GM12875 (cell line): ENCODE results near the gene ITIH4.
A peak's percentile ranks its signal among the peaks of the same experiment; 100 is the strongest.

Experiments
- H3K4me3 ChIP-seq: one replicate; pipeline ENCODE4 v1.5.1; 2011; ENCODE audit warnings: low read depth, low read length, control low read depth
- CTCF ChIP-seq: IDR thresholded peaks from 2 replicates; pipeline ENCODE4 v1.5.1; 2011; ENCODE audit warnings: low read depth, mild to moderate bottlenecking, control low read depth, inconsistent platforms, low read length, moderate library complexity, borderline replicate concordance; ENCODE audit not compliant: insufficient read depth

Gene ITIH4

DNA sequence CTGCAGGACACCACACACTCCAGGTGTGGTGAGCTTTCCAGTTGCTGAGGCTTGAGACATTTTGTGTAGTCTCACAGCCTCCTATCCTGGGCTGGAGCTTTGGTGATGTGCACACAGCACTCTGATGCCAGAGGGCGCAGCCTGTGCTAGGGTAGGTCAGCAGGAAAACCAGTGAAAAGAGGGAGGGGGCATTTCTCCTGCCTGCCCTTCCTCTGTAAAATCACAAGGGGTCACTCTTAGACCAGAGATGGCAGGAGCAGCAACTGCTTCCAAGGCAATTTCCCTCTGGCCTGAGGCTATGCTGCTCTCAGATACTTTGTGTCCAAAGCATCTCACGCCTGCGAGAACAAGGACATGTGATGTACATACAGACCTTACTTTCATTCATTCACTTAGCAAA, 20.9 kb upstream of the ITIH4 start:
- peak; percentile 55 for TF ChIP-seq CTCF
- no peak overlapping the region for H3K4me3 ChIP-seq

DNA sequence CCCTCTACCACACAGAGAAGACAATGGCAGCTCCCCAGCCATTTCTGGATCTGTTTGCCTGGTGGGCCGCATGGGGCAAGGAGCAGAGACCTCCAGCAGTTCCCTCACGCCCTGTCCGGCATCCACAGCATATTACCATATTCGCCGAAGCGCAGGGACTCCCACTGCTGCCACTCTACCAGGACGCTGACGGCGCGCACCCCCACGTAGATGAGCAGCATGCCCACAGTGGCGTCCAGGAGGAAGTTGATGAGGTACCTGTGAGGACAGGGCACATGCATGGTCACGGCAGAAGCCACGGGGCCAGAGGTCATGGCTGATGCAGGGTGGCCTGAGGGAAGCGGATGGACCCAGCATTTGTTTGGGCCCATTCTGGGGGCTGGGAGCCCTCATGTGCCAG, 19.2 kb upstream of the ITIH4 start:
- TF ChIP-seq CTCF, result no peak

GRCh38 chr3:52848617-52849016, 18.1 kb upstream of the ITIH4 start:
- H3K4me3 ChIP-seq, result no peak overlapping the region
- TF ChIP-seq CTCF, result no peak

More for the DNA sequence above, 19.2 kb upstream of the ITIH4 start:
- H3K4me3 ChIP-seq, result no peak overlapping the region

- no peak for TF ChIP-seq CTCF
These were observed 17.3 kb upstream of the ITIH4 start for GRCh38 chr3:52847726-52848125.

GRCh38 chr3:52847241-52847640, 16.8 kb upstream of the ITIH4 start:
- TF ChIP-seq CTCF, result no peak

More at GRCh38 chr3:52847726-52848125, 17.3 kb upstream of the ITIH4 start:
- H3K4me3 ChIP-seq, result no peak overlapping the region

DNA sequence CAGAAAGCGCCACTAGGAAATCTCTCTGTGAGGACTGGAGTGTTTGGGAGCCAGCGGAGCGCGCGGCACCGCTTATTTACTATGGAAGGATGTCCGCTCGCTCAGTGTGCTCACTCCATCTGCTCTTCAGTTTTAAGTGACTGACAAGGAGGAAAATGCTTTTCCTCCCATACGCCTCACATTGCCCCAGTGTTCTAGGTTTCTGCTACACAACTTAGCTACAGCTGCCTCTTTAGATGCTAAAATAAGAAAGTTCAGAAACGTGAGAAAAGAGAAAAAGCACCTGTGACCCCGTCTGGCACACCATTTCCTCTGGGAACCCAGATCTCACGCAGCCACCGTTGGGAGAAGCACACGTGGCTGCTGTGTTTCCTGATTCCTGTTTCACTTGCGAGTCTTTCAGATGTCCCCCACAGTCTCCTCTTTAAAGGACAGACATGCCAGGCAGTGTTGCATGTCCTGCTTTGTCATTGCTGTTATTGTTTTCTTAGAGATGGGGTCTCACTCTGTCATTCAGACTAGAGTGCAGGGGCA, 16.0 kb upstream of the ITIH4 start:
- no peak for TF ChIP-seq CTCF
- no peak overlapping the region for H3K4me3 ChIP-seq

More at GRCh38 chr3:52847241-52847640, 16.8 kb upstream of the ITIH4 start:
- no peak overlapping the region for H3K4me3 ChIP-seq

DNA sequence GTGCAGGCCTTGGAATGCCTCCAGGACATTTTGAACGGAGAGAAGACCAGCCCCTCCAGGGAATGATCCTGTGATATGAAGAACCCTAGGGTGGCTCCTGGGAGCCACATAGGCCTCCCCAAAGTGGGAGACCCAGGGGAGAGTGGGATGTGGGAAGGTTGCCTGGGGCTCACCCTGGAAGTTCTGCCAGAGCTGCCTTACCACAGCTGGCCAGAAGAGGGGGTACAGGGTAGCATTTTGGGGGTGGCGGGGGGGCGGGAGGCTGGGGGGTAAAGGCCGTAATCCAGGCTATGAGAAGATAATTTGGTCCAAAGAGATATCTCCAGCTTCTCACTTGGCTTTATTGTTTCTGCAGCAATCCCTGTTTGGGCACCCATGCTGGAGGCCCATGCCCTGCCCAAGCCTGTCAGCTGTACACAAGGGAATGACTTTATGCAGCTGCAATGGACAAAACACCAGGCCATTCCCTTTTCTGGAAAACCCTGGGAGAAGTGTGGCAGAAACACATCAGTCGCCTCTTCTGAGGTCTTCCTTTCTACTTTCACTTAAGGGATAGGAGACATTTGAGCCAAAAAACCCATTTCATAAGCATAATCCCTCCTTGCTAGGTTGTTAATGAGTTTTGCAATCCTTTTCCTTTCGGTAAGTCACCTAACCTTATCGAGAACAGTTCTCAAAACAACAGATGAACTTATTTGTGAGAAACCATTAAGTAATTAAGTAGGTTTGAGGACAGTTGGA, 15.4 kb upstream of the ITIH4 start:
- no peak overlapping the region for H3K4me3 ChIP-seq

More for the DNA sequence above, 15.4 kb upstream of the ITIH4 start:
- TF ChIP-seq CTCF, result peak; percentile 46; the same call in 1 of the 2 replicates
